ENCODE results near the gene CLCA4. TPM values are rescaled to one million over a fixed set of nuclear protein-coding genes. Genes with fewer than 3 reads are reported as not detected.

CLCA4 gene
- total and polyA plus RNA-seq, 2 of the 4 experiments (the other 2 are of a cell fraction), result not detected

- TF ChIP-seq BHLHE40 (IDR thresholded peaks at IDR 0.05; ENCODE audit: low read depth, low read length) (no peak), POLR2A (IDR thresholded peaks at IDR 0.05; ENCODE audit: low read depth, low read length) (no peak), MAZ (IDR thresholded peaks at IDR 0.05; ENCODE audit: borderline replicate concordance, low read depth, low read length) (no peak), ELK1 (IDR thresholded peaks at IDR 0.05; ENCODE audit: borderline replicate concordance, low read depth, low read length) (no peak), NFE2L2 (IDR thresholded peaks at IDR 0.05; ENCODE audit: low read depth, low read length) (no peak)
These were observed 74.4 kb downstream of the CLCA4 start for GRCh38 chr1:86621286-86621685.

More at GRCh38 chr1:86621286-86621685, 74.4 kb downstream of the CLCA4 start:
- BruUV-seq (replicated peaks), result no TSS peak
- in situ Hi-C loops (cut with MboI; ENCODE audit: low sequenced_read_pairs), result no loop called here
- Histone ChIP-seq H3K4me3 (ENCODE audit: insufficient read depth, low read depth, low read length) (no peak overlapping the region), H3K4me1 (ENCODE audit: control insufficient read depth, insufficient read depth, low read length) (no peaks in the 10 kb centered on the region), H3K23ac (ENCODE audit: low read depth, low read length) (no peak overlapping the region), H2AK5ac (ENCODE audit: low read depth, low read length) (no peak overlapping the region), H4K8ac (ENCODE audit: low read depth in 2 of 2, low read length in 2 of 2) (no peak overlapping the region), H3K27ac (ENCODE audit: insufficient read depth, low read length) (no peak overlapping the region), H3K56ac (ENCODE audit: extremely low read depth, insufficient read depth, low read length) (no peak overlapping the region), H3K18ac (ENCODE audit: low read depth, low read length) (no peak overlapping the region), H3K36me3 (ENCODE audit: control insufficient read depth, insufficient read depth, low read length) (no peaks in the 10 kb centered on the region), H3K9ac (ENCODE audit: low read depth, low read length) (no peak overlapping the region), H3K4ac (ENCODE audit: low read depth, low read length) (no peak overlapping the region), H3K4me2 (ENCODE audit: low read depth, low read length) (no peak overlapping the region), H4K20me1 (ENCODE audit: insufficient read depth, low read length) (no peaks in the 10 kb centered on the region), H4K5ac (ENCODE audit: low read depth, low read length) (no peak overlapping the region), H3K9me3 (ENCODE audit: control insufficient read depth, insufficient read depth, low read length) (no peaks in the 10 kb centered on the region), H3K27me3 (ENCODE audit: control insufficient read depth, insufficient read depth, low read length) (peaks cover 3% of the 10 kb centered on the region; the same call in 1 of the 2 replicates), H2AK9ac (replicated peaks; ENCODE audit: low read depth, low read length, poor library complexity) (no peak overlapping the region), H2BK5ac (ENCODE audit: low read depth, low read length, poor library complexity, severe bottlenecking) (no peak overlapping the region), H3K79me1 (ENCODE audit: low read depth in 1 of 2, low read length in 2 of 2) (no peaks in the 10 kb centered on the region), H2BK20ac (ENCODE audit: low read depth, low read length) (no peak overlapping the region), H2BK15ac (ENCODE audit: low read depth, low read length) (no peak overlapping the region), H4K91ac (ENCODE audit: insufficient read depth, low read depth, low read length) (no peak overlapping the region), H2BK120ac (ENCODE audit: low read depth, low read length) (no peak overlapping the region), H2AFZ (replicated peaks; ENCODE audit: low read length, poor library complexity) (no peak overlapping the region), H3K9me1 (ENCODE audit: insufficient read depth, low read length) (no peaks in the 10 kb centered on the region), H3K14ac (replicated peaks; ENCODE audit: low read depth, low read length) (no peak overlapping the region)
- intact Hi-C loops (cut with micrococcal nuclease), result no loop called here
- POLR2A ChIA-PET (ENCODE audit: unreplicated experiment), result no interaction called here
- ATAC-seq (ENCODE audit: low read depth) (no peak), DNase-seq (no peak)
- CTCF ChIA-PET, result no interaction called here
- dilution Hi-C loops (cut with HindIII; ENCODE audit: low sequenced_read_pairs, unreplicated experiment), result no loop called here
- WGBS, 2 experiments (ENCODE audit: extremely low coverage in 2 of 2, insufficient read length in 1 of 2), result no CpG with 5 or more reads among the region's 1 CpG

Other genes with a start within 250 kb of the CLCA4 start
- 10.4 and 20.0 TPM in 2 replicates for gene ODF2L, start 150.8 kb upstream of the CLCA4 start, total RNA-seq (2012; rRNA removed)
- 10.1 and 12.3 TPM in 2 replicates for gene ODF2L, start 150.8 kb upstream of the CLCA4 start, polyA plus RNA-seq (2012; rRNA removed)
- gene CLCA2, start 122.9 kb upstream of the CLCA4 start, total RNA-seq (2012; rRNA removed), result under 0.01 and 0.18 TPM in 2 replicates
- gene CLCA2, start 122.9 kb upstream of the CLCA4 start, polyA plus RNA-seq (2012; rRNA removed), result 0.09 and 0.26 TPM in 2 replicates
- not detected in 2 replicates for gene CLCA1, start 78.2 kb upstream of the CLCA4 start, total RNA-seq (2012; rRNA removed)
- gene CLCA1, start 78.2 kb upstream of the CLCA4 start, polyA plus RNA-seq (2012; rRNA removed), result not detected in 2 replicates
- gene SH3GLB1, start 157.5 kb downstream of the CLCA4 start, total RNA-seq (2012; rRNA removed), result 22.2 and 30.3 TPM in 2 replicates
- 25.1 and 36.5 TPM in 2 replicates for gene SH3GLB1, start 157.5 kb downstream of the CLCA4 start, polyA plus RNA-seq (2012; rRNA removed)